Cardiac muscle cell (in vitro differentiated cells and primary cell): Measurements from ENCODE around the gene PPP2R2C. TPM values are rescaled to one million over a fixed set of nuclear protein-coding genes. Genes with fewer than 3 reads are reported as not detected.

Experiments
- DNase-seq, 2 donors: peaks; one replicate each; pipeline versions ENCODE4 v3.0.0 to v3.0.0-alpha.2; 2010 to 2017; ENCODE audit warnings: low read depth in 1 of 2, low spot score in 1 of 2
- H3K27ac ChIP-seq: fragments of 200-600 bp; sonication (generic); 2 replicates; pipeline ENCODE4 v1.5.1; 2016
- H3K27me3 ChIP-seq: fragments of 200-600 bp; sonication (generic); 2 replicates; pipeline ENCODE4 v1.6.0; 2016; ENCODE audit warnings: control low read depth
- H3K36me3 ChIP-seq: fragments of 200-600 bp; sonication (generic); 2 replicates; pipeline ENCODE4 v1.5.1; 2016; ENCODE audit warnings: control low read depth
- H3K4me1 ChIP-seq: fragments of 200-600 bp; sonication (generic); 2 replicates; pipeline ENCODE4 v1.8.1; 2017; ENCODE audit warnings: low read depth, mild to moderate bottlenecking, mixed run types
- H3K4me3 ChIP-seq: fragments of 200-600 bp; sonication (generic); 2 replicates; pipeline ENCODE4 v1.5.1; 2016; ENCODE audit warnings: mild to moderate bottlenecking
- H3K9me3 ChIP-seq: fragments of 200-600 bp; sonication (generic); 2 replicates; pipeline ENCODE4 v1.5.1; 2017; ENCODE audit warnings: low read depth, mild to moderate bottlenecking, control low read depth
- polyA plus RNA-seq: library from polyadenylated mRNA; unstranded; fragments of >200 nt; fragmentation: Nextera tagmentation; extraction: Ambion mirVana; gene quantifications from 2 replicates; pipeline ENCODE4 v1.2.1, GENCODE V29; 2016
- total RNA-seq: library from RNA; depleted of rRNA; stranded (reverse); fragments of >200 nt; gene quantifications from 2 replicates; pipeline ENCODE4 v1.2.3, GENCODE V29; 2016
- TF ChIP-seq, protein P1 (sequence below): IDR thresholded peaks from 2 replicates; pipeline ENCODE4 v1.5.1; 2012; ENCODE audit warnings: low read depth, mild to moderate bottlenecking, low read length

PPP2R2C gene
- total and polyA plus RNA-seq, 2 experiments from 2014 or later: not detected

DNA sequence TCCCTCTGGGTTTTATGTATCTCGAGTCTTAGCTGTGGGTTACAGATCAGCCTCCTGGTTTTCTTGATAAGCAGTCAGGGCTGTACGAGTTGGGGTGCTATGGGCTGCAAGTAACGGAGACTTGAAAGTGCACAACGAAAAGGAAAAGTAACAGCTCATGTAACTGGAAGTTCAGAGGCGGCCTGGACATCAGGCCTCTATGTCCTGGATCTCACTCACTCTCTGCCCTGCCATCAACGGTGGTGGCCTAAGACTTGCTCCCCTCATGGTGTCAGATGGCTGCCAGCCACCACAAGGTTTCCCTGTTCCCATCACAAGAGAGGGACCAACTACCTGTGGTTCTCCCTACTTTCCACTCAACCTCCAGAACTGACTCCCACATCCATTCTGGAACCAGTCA lies 4.8 kb downstream of the PPP2R2C start:
- TF ChIP-seq, protein P1, sequence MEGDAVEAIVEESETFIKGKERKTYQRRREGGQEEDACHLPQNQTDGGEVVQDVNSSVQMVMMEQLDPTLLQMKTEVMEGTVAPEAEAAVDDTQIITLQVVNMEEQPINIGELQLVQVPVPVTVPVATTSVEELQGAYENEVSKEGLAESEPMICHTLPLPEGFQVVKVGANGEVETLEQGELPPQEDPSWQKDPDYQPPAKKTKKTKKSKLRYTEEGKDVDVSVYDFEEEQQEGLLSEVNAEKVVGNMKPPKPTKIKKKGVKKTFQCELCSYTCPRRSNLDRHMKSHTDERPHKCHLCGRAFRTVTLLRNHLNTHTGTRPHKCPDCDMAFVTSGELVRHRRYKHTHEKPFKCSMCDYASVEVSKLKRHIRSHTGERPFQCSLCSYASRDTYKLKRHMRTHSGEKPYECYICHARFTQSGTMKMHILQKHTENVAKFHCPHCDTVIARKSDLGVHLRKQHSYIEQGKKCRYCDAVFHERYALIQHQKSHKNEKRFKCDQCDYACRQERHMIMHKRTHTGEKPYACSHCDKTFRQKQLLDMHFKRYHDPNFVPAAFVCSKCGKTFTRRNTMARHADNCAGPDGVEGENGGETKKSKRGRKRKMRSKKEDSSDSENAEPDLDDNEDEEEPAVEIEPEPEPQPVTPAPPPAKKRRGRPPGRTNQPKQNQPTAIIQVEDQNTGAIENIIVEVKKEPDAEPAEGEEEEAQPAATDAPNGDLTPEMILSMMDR: no peak
- H3K9me3 ChIP-seq: no peaks in the 10 kb centered on the region
- DNase-seq: no peak
- no peaks in the 10 kb centered on the region for H3K4me1 ChIP-seq
- H3K36me3 ChIP-seq: no peaks in the 10 kb centered on the region
- H3K4me3 ChIP-seq: no peak overlapping the region
- no peak overlapping the region for H3K27ac ChIP-seq
- peaks cover 69% of the 10 kb centered on the region for H3K27me3 ChIP-seq

DNA sequence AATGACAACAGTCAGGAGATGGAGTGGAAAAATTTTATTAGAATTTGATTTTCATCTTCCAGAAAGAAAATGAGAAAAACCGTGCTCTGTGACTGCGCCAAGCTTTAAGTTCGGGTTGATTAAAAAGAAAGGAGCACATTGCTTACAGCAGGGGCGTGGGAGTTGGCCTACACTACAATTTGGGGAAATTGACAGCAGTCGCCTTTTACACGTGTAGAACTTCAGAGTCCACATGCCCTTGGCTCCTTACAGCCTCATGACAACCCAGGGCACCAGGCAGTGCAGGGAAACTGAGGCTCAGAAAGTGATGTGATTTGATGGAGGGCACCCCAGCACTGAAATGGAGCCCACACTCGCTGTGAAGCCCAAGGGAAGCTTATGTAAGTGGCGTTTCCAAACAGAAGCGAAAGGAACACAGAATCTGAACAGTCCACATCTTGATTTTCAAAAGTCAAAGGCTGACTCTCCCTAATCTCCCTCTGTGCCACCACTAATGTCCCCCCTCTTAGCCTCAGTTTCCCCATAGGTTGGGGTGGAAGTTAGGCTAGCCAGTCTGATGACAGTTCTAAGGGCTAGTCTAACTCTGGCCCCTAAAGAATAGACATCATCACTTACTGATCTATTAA lies 5.5 kb downstream of the PPP2R2C start:
- no peak overlapping the region for H3K27ac ChIP-seq
- H3K4me3 ChIP-seq: no peak overlapping the region
- TF ChIP-seq, protein P1: no peak
- no peak for DNase-seq
- H3K27me3 ChIP-seq: peaks cover 64% of the 10 kb centered on the region
- H3K36me3 ChIP-seq: no peaks in the 10 kb centered on the region
- no peaks in the 10 kb centered on the region for H3K9me3 ChIP-seq
- H3K4me1 ChIP-seq: no peaks in the 10 kb centered on the region

DNA sequence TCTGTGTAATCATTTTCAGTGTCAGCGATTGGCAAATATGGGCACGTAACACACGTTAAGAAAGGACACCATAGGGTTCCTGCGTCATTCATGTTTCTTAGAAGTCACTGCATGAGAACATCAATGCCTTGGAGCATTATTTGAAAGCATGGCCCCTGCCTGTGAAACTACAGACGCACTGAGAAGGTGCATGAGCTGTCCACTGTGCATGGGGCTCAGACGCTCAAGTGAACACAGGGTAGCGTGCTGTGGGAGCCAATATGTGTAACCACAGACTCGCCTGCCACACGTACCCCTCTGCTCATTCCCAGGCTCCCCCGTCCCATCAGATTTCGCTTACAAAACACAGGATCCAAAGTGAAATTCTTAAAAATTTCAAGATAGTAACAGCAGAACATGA lies 6.5 kb downstream of the PPP2R2C start:
- Histone ChIP-seq H3K36me3 (no peaks in the 10 kb centered on the region), H3K9me3 (no peaks in the 10 kb centered on the region), H3K27ac (no peak overlapping the region), H3K27me3 (peaks cover 55% of the 10 kb centered on the region), H3K4me3 (no peak overlapping the region), H3K4me1 (no peaks in the 10 kb centered on the region)
- DNase-seq: no peak
- TF ChIP-seq, protein P1: no peak

DNA sequence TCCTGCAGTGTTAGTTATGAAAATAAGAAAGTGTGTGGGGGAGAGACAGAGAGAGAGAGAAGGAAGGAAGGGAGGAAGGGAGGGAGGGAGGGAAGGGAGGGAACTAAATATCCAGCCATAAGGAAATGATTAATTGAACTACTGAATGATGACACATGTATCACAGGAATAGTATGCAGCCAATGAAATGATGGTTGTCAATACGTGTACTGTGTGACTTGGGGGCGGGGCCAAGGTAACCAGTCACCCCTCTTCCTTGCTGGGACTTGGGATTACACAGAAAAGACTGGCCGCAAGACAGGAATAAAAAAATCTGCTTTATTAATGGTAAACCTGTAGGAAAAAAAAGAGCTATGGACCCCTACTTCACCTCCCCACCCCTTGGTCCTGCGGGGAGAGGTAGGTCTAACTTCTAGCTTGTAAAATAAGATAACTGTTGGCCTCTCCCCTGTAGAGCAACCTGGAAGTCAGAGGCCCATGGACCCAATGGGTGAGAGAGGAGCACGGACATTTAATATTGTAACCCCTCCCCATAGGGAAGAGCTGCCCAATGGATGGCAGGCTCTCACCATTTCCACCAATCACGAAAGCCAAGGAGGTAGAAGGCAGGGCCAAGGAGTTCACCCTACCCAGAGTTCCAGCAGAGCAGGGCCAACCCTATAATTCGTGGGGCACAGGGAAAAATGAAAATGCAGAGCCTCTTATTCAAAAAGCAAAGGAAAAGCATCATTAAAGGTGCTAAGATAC lies 7.4 kb downstream of the PPP2R2C start:
- Histone ChIP-seq H3K27ac (no peak overlapping the region), H3K36me3 (no peaks in the 10 kb centered on the region), H3K27me3 (peaks cover 46% of the 10 kb centered on the region), H3K4me3 (no peak overlapping the region), H3K9me3 (no peaks in the 10 kb centered on the region), H3K4me1 (no peaks in the 10 kb centered on the region)
- TF ChIP-seq, protein P1: no peak
- no peak for DNase-seq

DNA sequence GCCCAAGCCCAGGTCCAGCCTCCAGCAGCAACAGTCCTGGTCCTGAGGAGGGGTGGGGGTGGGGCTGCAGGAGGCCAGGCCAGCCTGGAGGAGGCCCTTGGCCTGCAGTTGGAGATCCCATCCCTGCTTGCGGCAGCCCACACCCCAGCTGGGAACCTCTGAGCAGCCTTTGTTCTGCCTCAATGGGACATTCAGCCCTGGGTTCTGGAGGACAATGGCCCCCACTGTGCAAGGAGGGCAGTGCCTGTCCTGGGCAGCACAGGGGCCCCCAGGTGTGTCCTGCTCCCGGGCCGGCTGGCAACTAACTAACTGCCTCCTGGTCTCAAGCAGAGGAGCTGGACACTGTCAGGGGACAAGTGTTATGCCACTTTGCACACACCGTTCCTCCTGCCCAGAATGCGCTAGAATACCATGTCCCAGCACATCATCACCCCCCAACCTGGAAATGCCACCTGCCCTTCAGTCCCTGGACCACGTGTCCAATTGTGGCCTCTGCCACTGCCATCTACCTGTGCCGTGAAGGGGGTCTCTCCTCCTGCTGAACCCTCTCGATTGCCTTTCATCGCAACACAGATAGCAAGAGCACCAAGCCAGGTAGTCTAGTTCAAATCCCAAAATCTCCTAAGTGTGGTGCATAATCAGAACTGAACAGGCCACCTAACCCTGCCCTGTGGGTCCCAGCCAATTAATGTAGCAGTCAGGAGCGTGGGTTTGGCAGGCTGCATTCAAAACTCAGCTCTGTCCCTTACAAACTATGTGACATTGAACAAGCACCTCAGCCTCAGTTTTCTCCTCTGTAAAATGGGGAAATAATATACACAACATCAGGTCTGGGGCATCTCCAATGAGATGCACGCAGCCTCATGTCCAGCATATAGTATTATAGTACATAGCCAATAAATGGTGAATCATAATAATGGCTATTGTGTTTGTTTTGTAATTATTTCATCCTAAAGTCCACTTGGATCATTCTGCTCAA lies 8.8 kb downstream of the PPP2R2C start:
- Histone ChIP-seq H3K9me3 (no peaks in the 10 kb centered on the region), H3K4me1 (no peaks in the 10 kb centered on the region), H3K27me3 (peaks cover 31% of the 10 kb centered on the region), H3K36me3 (no peaks in the 10 kb centered on the region), H3K27ac (no peak overlapping the region), H3K4me3 (no peak overlapping the region)
- TF ChIP-seq, protein P1: no peak
- DNase-seq: no peak
